Measurements from ENCODE around the gene TCFL5.
"Not testable (repeated sequence)": the region's sequence is repeated elsewhere in the genome, so short reads cannot be mapped to it uniquely, and the experiment has no call there.

The TCFL5 gene

GRCh38 chr20:62852841-62853240, 8.8 kb downstream of the TCFL5 start:
- no peak for DNase-seq

GRCh38 chr20:62852196-62852595, 9.4 kb downstream of the TCFL5 start:
- DNase-seq = no peak

- no peak for DNase-seq
Observed at GRCh38 chr20:62850333-62850974, 11.2 kb downstream of the TCFL5 start.

GRCh38 chr20:62849431-62849830, 12.2 kb downstream of the TCFL5 start:
- DNase-seq = no peak

- not testable (repeated sequence) for DNase-seq
Observed at GRCh38 chr20:62848917-62849316, 12.7 kb downstream of the TCFL5 start.

- peak; percentile 93 for DNase-seq
Observed at GRCh38 chr20:62846166-62846890, 15.3 kb downstream of the TCFL5 start.

GRCh38 chr20:62845416-62846160, 16.0 kb downstream of the TCFL5 start:
- DNase-seq = no peak

GRCh38 chr20:62844182-62844581, 17.4 kb downstream of the TCFL5 start:
- DNase-seq = no peak

- DNase-seq = no peak
Observed at GRCh38 chr20:62843656-62844055, 18.0 kb downstream of the TCFL5 start.

- DNase-seq = no peak
Observed at GRCh38 chr20:62841705-62842212, 19.9 kb downstream of the TCFL5 start.

GRCh38 chr20:62840244-62841197, 21.1 kb downstream of the TCFL5 start:
- no peak for DNase-seq

- DNase-seq = no peak
Observed at GRCh38 chr20:62839816-62840215, 21.8 kb downstream of the TCFL5 start.

- DNase-seq = no peak
Observed at GRCh38 chr20:62839261-62839660, 22.4 kb downstream of the TCFL5 start.

GRCh38 chr20:62838128-62838891, 23.3 kb downstream of the TCFL5 start:
- peak; percentile 60 for DNase-seq

GRCh38 chr20:62837790-62838127, 23.9 kb downstream of the TCFL5 start:
- no peak for DNase-seq

GRCh38 chr20:62836967-62837490, 24.6 kb downstream of the TCFL5 start:
- DNase-seq = no peak

GRCh38 chr20:62835931-62836861, 25.4 kb downstream of the TCFL5 start:
- DNase-seq = no peak

GRCh38 chr20:62834967-62835730, 26.5 kb downstream of the TCFL5 start:
- no peak for DNase-seq

- no peak for DNase-seq
Observed at GRCh38 chr20:62832951-62833391, 28.7 kb downstream of the TCFL5 start.

Measured in DMS 273 treated with DMSO at 0.1 percent for 48 hours (cell line).